ENCODE results near the gene HRH2.

- TF ChIP-seq CTCF (IDR thresholded peaks at IDR 0.05), result no peak
- TF ChIP-seq POLR2A (IDR thresholded peaks at IDR 0.05), result no peak
Observed at GRCh38 chr5:175701797-175702196, 43.9 kb downstream of the HRH2 start.
